H1 (cell line): ENCODE results near the gene PTPRT. TPM values are rescaled to one million over a fixed set of nuclear protein-coding genes. Genes with fewer than 3 reads are reported as not detected.

Source experiments
- CTCF ChIA-PET: fragments of 300-600 bp; sonication (Branson Sonifier 250); formaldehyde crosslinking; loops from one replicate; lab custom pipeline; 2021; ENCODE audit not compliant: partially characterized antibody; lab: Charles Lee
- POLR2A ChIA-PET: fragments of 300-600 bp; sonication (Branson Sonifier 250); formaldehyde crosslinking; loops from one replicate; lab custom pipeline; 2021; ENCODE audit warnings: inconsistent platforms; ENCODE audit not compliant: partially characterized antibody; lab: Charles Lee
- DNase-seq, 2 experiments: peaks; one replicate each; pipeline versions ENCODE4 v3.0.0 to v3.0.0-alpha.2; 2010 to 2022; ENCODE audit warnings: low spot score in 2 of 2, low read depth in 1 of 2, mixed read lengths in 1 of 2
- FAIRE-seq: peaks from 2 replicates; lab custom pipeline; 2011; peaks lifted over from hg19 to GRCh38; lab: Jason Lieb, UNC
- H2AFZ ChIP-seq: 2 replicates; pipeline ENCODE4 v1.8.1; 2012; ENCODE audit warnings: low read length, inconsistent platforms
- H2AK5ac ChIP-seq: 2 replicates; pipeline ENCODE4 v1.6.1; 2013; ENCODE audit warnings: low read depth, low read length
- H2BK120ac ChIP-seq: replicated peaks from 2 replicates; pipeline ENCODE3; 2013; ENCODE audit warnings: low read depth, low read length, inconsistent platforms
- H2BK12ac ChIP-seq: 2 replicates; pipeline ENCODE4 v1.6.1; 2013; ENCODE audit warnings: low read depth, low read length
- H2BK15ac ChIP-seq: 2 replicates; pipeline ENCODE4 v1.6.1; 2013; ENCODE audit warnings: low read length
- H2BK20ac ChIP-seq: 2 replicates; pipeline ENCODE4 v1.6.1; 2013; ENCODE audit warnings: low read length
- H2BK5ac ChIP-seq: 2 replicates; pipeline ENCODE4 v1.6.1; 2013; ENCODE audit warnings: low read depth, low read length
- H3K14ac ChIP-seq: 2 replicates; pipeline ENCODE4 v1.6.1; 2013; ENCODE audit warnings: inconsistent platforms; ENCODE audit not compliant: insufficient read length
- H3K18ac ChIP-seq: 2 replicates; pipeline ENCODE4 v1.6.1; 2013; ENCODE audit warnings: low read length; ENCODE audit errors: extremely low read depth
- H3K23ac ChIP-seq: 2 replicates; pipeline ENCODE4 v1.6.1; 2013; ENCODE audit warnings: inconsistent platforms; ENCODE audit not compliant: insufficient read length
- H3K23me2 ChIP-seq: 2 replicates; pipeline ENCODE4 v1.6.1; 2013; ENCODE audit warnings: low read depth, low read length
- H3K27ac ChIP-seq: 2 replicates; pipeline ENCODE4 v1.6.1; 2011; ENCODE audit warnings: low read depth, low read length, inconsistent platforms
- H3K27me3 ChIP-seq, 4 experiments: replicated peaks in 1 of 4; 1 replicate in 1 of 4; 2 replicates in 3 of 4; pipeline versions ENCODE4 v1.6.1 to v1.8.1; 2011 to 2013; ENCODE audit warnings: low read length in 3 of 4, mild to moderate bottlenecking in 3 of 4, inconsistent platforms in 2 of 4, mixed read lengths in 2 of 4, moderate library complexity in 1 of 4; ENCODE audit not compliant: control insufficient read depth in 3 of 4, insufficient read depth in 3 of 4; ENCODE audit errors: extremely low read depth in 1 of 4
- H3K36me3 ChIP-seq, 4 experiments: 2 replicates each; pipeline versions ENCODE4 v1.6.1 to v1.8.1; 2011 to 2013; ENCODE audit warnings: mild to moderate bottlenecking in 4 of 4, low read length in 3 of 4, moderate library complexity in 2 of 4, control low read depth in 1 of 4, inconsistent platforms in 1 of 4; ENCODE audit not compliant: insufficient read depth in 4 of 4, control insufficient read depth in 2 of 4
- H3K4ac ChIP-seq: replicated peaks from 2 replicates; pipeline ENCODE3; 2013; ENCODE audit warnings: low read length, low read depth, mixed read lengths, inconsistent platforms; ENCODE audit not compliant: insufficient read length
- H3K4me1 ChIP-seq, 4 experiments: replicated peaks in 1 of 4; 1 replicate in 1 of 4; 2 replicates in 3 of 4; pipeline versions ENCODE4 v1.6.1 to v1.8.1; 2011 to 2013; ENCODE audit warnings: low read length in 3 of 4, inconsistent platforms in 2 of 4, mixed read lengths in 1 of 4; ENCODE audit not compliant: insufficient read depth in 4 of 4, control insufficient read depth in 3 of 4
- H3K4me2 ChIP-seq, 2 experiments: 2 replicates each; pipeline versions ENCODE4 v1.6.1 to v1.8.1; 2011 to 2013; ENCODE audit warnings: low read depth in 2 of 2, low read length in 2 of 2, control low read depth in 1 of 2, inconsistent platforms in 1 of 2, mild to moderate bottlenecking in 1 of 2; ENCODE audit not compliant: insufficient read depth in 1 of 2
- H3K4me3 ChIP-seq, 4 experiments: fragments of 200-600, 300-600 bp in 1 of 4; sonication (generic), shearing (Covaris generic), sonication (Bioruptor Twin) in 1 of 4; 2 replicates each; pipeline versions ENCODE4 v1.5.1 to v1.8.1; 2011 to 2016; ENCODE audit warnings: low read length in 4 of 4, low read depth in 3 of 4, control low read depth in 2 of 4, inconsistent platforms in 2 of 4, mild to moderate bottlenecking in 2 of 4, mixed read lengths in 1 of 4, moderate library complexity in 1 of 4; ENCODE audit not compliant: insufficient read depth in 2 of 4; ENCODE audit errors: extremely low read depth in 1 of 4
- H3K56ac ChIP-seq: replicated peaks from 2 replicates; pipeline ENCODE3; 2013; ENCODE audit warnings: low read depth, mild to moderate bottlenecking, mixed read lengths, low read length, inconsistent platforms; ENCODE audit not compliant: insufficient read length
- H3K79me1 ChIP-seq: 2 replicates; pipeline ENCODE4 v1.6.1; 2013; ENCODE audit warnings: low read depth, low read length, control low read depth
- H3K79me2 ChIP-seq, 2 experiments: 2 replicates each; pipeline versions ENCODE4 v1.6.1 to v1.8.1; 2012 to 2013; ENCODE audit warnings: low read length in 2 of 2, mild to moderate bottlenecking in 2 of 2, inconsistent platforms in 1 of 2; ENCODE audit not compliant: insufficient read depth in 2 of 2, control insufficient read depth in 1 of 2
- H3K9ac ChIP-seq, 4 experiments: replicated peaks in 1 of 4; 1 replicate in 1 of 4; 2 replicates in 3 of 4; pipeline versions ENCODE4 v1.6.1 to v1.8.1; 2011 to 2013; ENCODE audit warnings: low read depth in 3 of 4, low read length in 3 of 4, control low read depth in 2 of 4, mild to moderate bottlenecking in 2 of 4, moderate library complexity in 2 of 4, inconsistent platforms in 1 of 4; ENCODE audit errors: extremely low read depth in 1 of 4
- H3K9me3 ChIP-seq, 2 experiments: 2 replicates each; pipeline versions ENCODE4 v1.6.1 to v1.8.1; 2012 to 2013; ENCODE audit warnings: mild to moderate bottlenecking in 2 of 2, moderate library complexity in 2 of 2, control low read depth in 1 of 2, inconsistent platforms in 1 of 2, low read depth in 1 of 2, low read length in 1 of 2, mixed read lengths in 1 of 2; ENCODE audit not compliant: insufficient read depth in 2 of 2
- H4K20me1 ChIP-seq, 2 experiments: replicated peaks in 1 of 2; 2 replicates each; pipeline versions ENCODE3 to v1.8.1; 2011 to 2013; ENCODE audit warnings: inconsistent platforms in 2 of 2, low read length in 2 of 2, mild to moderate bottlenecking in 1 of 2; ENCODE audit not compliant: insufficient read depth in 2 of 2, control insufficient read depth in 1 of 2
- H4K5ac ChIP-seq: 2 replicates; pipeline ENCODE4 v1.6.1; 2013; ENCODE audit warnings: low read length, low read depth, mixed read lengths, inconsistent platforms; ENCODE audit not compliant: insufficient read length
- H4K8ac ChIP-seq: 2 replicates; pipeline ENCODE4 v1.8.0; 2013; ENCODE audit warnings: mild to moderate bottlenecking, moderate library complexity, low read length, inconsistent platforms; ENCODE audit not compliant: insufficient read depth; ENCODE audit errors: extremely low read depth
- H4K91ac ChIP-seq: replicated peaks from 2 replicates; pipeline ENCODE3; 2013; ENCODE audit warnings: low read length, mixed read lengths, inconsistent platforms; ENCODE audit not compliant: insufficient read length
- ASH2L ChIP-seq: fragments of 200-600, 300-600 bp; sonication (generic); IDR thresholded peaks from one replicate; pipeline ENCODE4 v1.7.1; 2017; ENCODE audit warnings: low read length
- BRCA1 ChIP-seq: IDR thresholded peaks from 2 replicates; pipeline ENCODE4 v1.6.1; 2012; ENCODE audit warnings: low read depth, low read length, improper control_type of control experiment
- CREB1 ChIP-seq: IDR thresholded peaks from 2 replicates; pipeline ENCODE4 v1.6.1; 2012; ENCODE audit warnings: inconsistent platforms
- CTBP2 ChIP-seq: IDR thresholded peaks from 2 replicates; pipeline ENCODE4 v1.7.0; 2011; ENCODE audit warnings: borderline replicate concordance, mild to moderate bottlenecking, moderate library complexity, mixed read lengths, low read length; ENCODE audit not compliant: insufficient read depth, insufficient read length
- EP300 ChIP-seq, 2 experiments: IDR thresholded peaks; 1 replicate in 1 of 2; 2 replicates in 1 of 2; pipeline ENCODE4 v1.6.1; 2011 to 2012; ENCODE audit warnings: low read depth in 2 of 2, low read length in 2 of 2, mild to moderate bottlenecking in 2 of 2, borderline replicate concordance in 1 of 2, inconsistent platforms in 1 of 2, moderate library complexity in 1 of 2
- FOSL1 ChIP-seq: IDR thresholded peaks from 2 replicates; pipeline ENCODE4 v1.6.1; 2011; ENCODE audit warnings: mild to moderate bottlenecking, low read depth, low read length, moderate library complexity; ENCODE audit not compliant: insufficient read depth
- HDAC2 ChIP-seq, 2 experiments: fragments of 300-600 bp in 1 of 2; sonication (generic) in 1 of 2; IDR thresholded peaks; 2 replicates each; pipeline ENCODE4 v1.6.1; 2011 to 2012; ENCODE audit warnings: low read depth in 2 of 2, low read length in 2 of 2, mild to moderate bottlenecking in 2 of 2, moderate library complexity in 2 of 2, borderline replicate concordance in 1 of 2, inconsistent platforms in 1 of 2
- JUN ChIP-seq: IDR thresholded peaks from 2 replicates; pipeline ENCODE4 v1.6.1; 2011; ENCODE audit warnings: low read depth, mild to moderate bottlenecking, improper control_type of control experiment, low read length
- SP2 ChIP-seq: IDR thresholded peaks from 2 replicates; pipeline ENCODE4 v1.6.1; 2012; ENCODE audit warnings: mild to moderate bottlenecking, low read length, inconsistent platforms
- TBP ChIP-seq: IDR thresholded peaks from 2 replicates; pipeline ENCODE4 v1.6.1; 2011; ENCODE audit warnings: low read depth, low read length, improper control_type of control experiment
- WGBS, 2 experiments: shearing (Covaris generic) in 1 of 2; methylation state at CpG; one replicate each; pipeline versions ENCODE4 v1.1.6 to v1.1.7; 2013 to 2015; ENCODE audit warnings: low lambda C conversion rate in 2 of 2, mixed read lengths in 2 of 2, inconsistent platforms in 1 of 2, low coverage in 1 of 2, missing lambda C conversion rate in 1 of 2; ENCODE audit not compliant: insufficient replicate concordance in 2 of 2, insufficient coverage in 1 of 2, insufficient read length in 1 of 2; ENCODE audit errors: extremely low coverage in 1 of 2, missing lambda C conversion rate in 1 of 2; 5-methylcytosine and 5-hydroxymethylcytosine counted together
- polyA plus RNA-seq, 7 experiments: library from polyadenylated mRNA; depleted of rRNA in 3 of 7; stranded (reverse) in 5 of 7; unstranded in 2 of 7; fragments of >200 nt in 5 of 7; fragments of 200-250 nt in 2 of 7; gene quantifications; 1 replicate in 5 of 7; 2 replicates in 1 of 7; 4 replicates in 1 of 7; pipeline versions ENCODE4 v1.2.1 to v1.2.3, GENCODE V29; 2011 to 2013; ENCODE audit warnings: missing spikeins in 2 of 7, mixed read lengths in 2 of 7
- total RNA-seq: library from RNA; stranded (reverse); fragmentation: NEBNext Ultra II Directional; extraction: Animal tissue kit (Norgen Biotek cat#: 25700); gene quantifications from 2 replicates; pipeline ENCODE4 v1.2.1, GENCODE V29; 2021
- TF ChIP-seq, protein P1 (sequence below): IDR thresholded peaks from 2 replicates; pipeline ENCODE4 v1.6.1; 2012; ENCODE audit warnings: low read length, inconsistent platforms
- TF ChIP-seq, protein P2 (sequence below): IDR thresholded peaks from 2 replicates; pipeline ENCODE4 v1.6.1; 2012; ENCODE audit warnings: inconsistent platforms

The PTPRT gene
- total and polyA plus RNA-seq, 2 of the 8 experiments (the other 6 are each of a cell fraction or from before 2014, with no cell fraction given) = 0.33 to 1.8 TPM

DNA sequence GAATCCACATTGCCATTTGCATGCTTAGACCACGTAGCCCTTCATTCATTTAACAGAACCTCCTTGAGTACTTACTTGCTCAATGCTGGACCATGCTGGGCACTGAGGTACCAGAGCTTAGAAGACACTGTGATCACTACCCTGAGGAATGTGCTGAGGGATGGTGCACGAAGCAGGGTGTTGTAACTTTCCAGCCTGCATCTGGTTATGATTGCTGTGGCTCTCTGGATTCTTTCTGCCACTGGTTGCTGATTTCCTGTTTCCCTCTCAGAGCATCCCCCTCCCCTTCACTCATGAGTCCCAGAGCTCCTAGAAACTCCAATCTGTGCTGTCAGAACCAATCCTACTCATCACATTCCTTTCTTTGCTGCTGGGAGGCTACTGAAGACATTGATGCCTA, 537.4 kb downstream of the PTPRT start:
- CTCF ChIA-PET = interaction anchor here (0.5 kb wide), 1 partner anchor 792 kb away, joined by 3 read pairs; no protein-coding TSS in a partner anchor
- FAIRE-seq (no peak), DNase-seq (no peak)
- H2BK120ac ChIP-seq = no peak overlapping the region
- no peak overlapping the region for H3K9ac ChIP-seq
- no peaks in the 10 kb centered on the region for H4K20me1 ChIP-seq
- no peak overlapping the region for H4K8ac ChIP-seq
- no peaks in the 10 kb centered on the region for H3K9me3 ChIP-seq
- H3K18ac ChIP-seq = no peak overlapping the region
- H3K4ac ChIP-seq = no peak overlapping the region
- no peak overlapping the region for H2AFZ ChIP-seq
- H3K79me1 ChIP-seq = no peaks in the 10 kb centered on the region
- H3K4me1 ChIP-seq = peaks cover 0 to 4% (median 0%) of the 10 kb centered on the region in 4 experiments; a peak in 3 of 7 replicates
- POLR2A ChIA-PET = no interaction called here
- no peak overlapping the region for H3K4me2 ChIP-seq
- no peak overlapping the region for H2BK15ac ChIP-seq
- no peak overlapping the region for H3K27ac ChIP-seq
- H3K4me3 ChIP-seq = no peak overlapping the region
- no peak overlapping the region for H2BK5ac ChIP-seq
- no peaks in the 10 kb centered on the region for H3K23me2 ChIP-seq
- no peak overlapping the region for H2BK20ac ChIP-seq
- H3K23ac ChIP-seq = no peak overlapping the region
- H3K14ac ChIP-seq = no peak overlapping the region
- H2AK5ac ChIP-seq = no peak overlapping the region
- no peak overlapping the region for H4K91ac ChIP-seq
- 85% methylated on average over 2 of the region's 2 CpGs; no CpG with 5 or more reads in 1 of the 2 experiments for WGBS, 2 experiments
- H3K27me3 ChIP-seq = no peaks in the 10 kb centered on the region
- H3K36me3 ChIP-seq = no peaks in the 10 kb centered on the region
- H3K79me2 ChIP-seq = no peaks in the 10 kb centered on the region
- no peak overlapping the region for H2BK12ac ChIP-seq
- H4K5ac ChIP-seq = no peak overlapping the region
- H3K56ac ChIP-seq = no peak overlapping the region
- TF ChIP-seq FOSL1 (no peak), EP300 (IDR thresholded peaks at IDR 0.05; ENCODE audit: borderline replicate concordance in 1 of 2, low read depth in 2 of 2, low read length in 2 of 2) (no peak), JUN (no peak), BRCA1 (no peak), TBP (no peak), SP2 (no peak), HDAC2 (IDR thresholded peaks at IDR 0.05; ENCODE audit: borderline replicate concordance in 1 of 2, low read depth in 2 of 2, low read length in 2 of 2) (no peak), ASH2L (no peak), CTBP2 (no peak), CREB1 (no peak)
- TF ChIP-seq, protein P1, sequence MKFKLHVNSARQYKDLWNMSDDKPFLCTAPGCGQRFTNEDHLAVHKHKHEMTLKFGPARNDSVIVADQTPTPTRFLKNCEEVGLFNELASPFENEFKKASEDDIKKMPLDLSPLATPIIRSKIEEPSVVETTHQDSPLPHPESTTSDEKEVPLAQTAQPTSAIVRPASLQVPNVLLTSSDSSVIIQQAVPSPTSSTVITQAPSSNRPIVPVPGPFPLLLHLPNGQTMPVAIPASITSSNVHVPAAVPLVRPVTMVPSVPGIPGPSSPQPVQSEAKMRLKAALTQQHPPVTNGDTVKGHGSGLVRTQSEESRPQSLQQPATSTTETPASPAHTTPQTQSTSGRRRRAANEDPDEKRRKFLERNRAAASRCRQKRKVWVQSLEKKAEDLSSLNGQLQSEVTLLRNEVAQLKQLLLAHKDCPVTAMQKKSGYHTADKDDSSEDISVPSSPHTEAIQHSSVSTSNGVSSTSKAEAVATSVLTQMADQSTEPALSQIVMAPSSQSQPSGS = no peak
- TF ChIP-seq, protein P2, sequence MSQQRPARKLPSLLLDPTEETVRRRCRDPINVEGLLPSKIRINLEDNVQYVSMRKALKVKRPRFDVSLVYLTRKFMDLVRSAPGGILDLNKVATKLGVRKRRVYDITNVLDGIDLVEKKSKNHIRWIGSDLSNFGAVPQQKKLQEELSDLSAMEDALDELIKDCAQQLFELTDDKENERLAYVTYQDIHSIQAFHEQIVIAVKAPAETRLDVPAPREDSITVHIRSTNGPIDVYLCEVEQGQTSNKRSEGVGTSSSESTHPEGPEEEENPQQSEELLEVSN = no peak
